ENCODE results near the gene ELL2.
A peak's percentile ranks its signal among the peaks of the same experiment; 100 is the strongest.

Gene ELL2

DNA sequence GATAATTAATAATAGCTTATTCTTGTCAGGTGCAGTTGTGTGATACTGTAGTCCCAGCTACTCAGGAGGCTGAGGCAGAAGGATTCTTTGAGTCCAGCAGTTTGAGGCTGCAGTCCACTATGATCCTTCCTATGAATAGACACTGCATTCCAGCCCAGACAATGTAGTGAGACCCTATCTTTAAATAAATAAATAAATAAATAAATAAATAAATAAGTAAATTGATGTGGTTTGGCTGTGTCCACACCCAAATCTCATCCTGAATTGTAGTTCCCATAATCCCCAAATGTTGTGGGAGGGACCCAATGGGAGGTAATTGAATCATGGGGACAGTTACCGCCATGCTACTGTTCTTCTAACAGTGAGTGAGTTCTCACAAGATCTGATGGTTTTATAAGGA lies 5.6 kb upstream of the ELL2 start:
- ATAC-seq (no peak), DNase-seq (no peak)
- Mint-ChIP-seq H3K27me3 (no peaks in the 10 kb centered on the region), H3K9me3 (no peaks in the 10 kb centered on the region), H3K27ac (no peak overlapping the region), H3K4me3 (no peak overlapping the region), H3K4me1 (peaks cover 24% of the 10 kb centered on the region), H3K36me3 (ENCODE audit: low read depth) (no peaks in the 10 kb centered on the region)

DNA sequence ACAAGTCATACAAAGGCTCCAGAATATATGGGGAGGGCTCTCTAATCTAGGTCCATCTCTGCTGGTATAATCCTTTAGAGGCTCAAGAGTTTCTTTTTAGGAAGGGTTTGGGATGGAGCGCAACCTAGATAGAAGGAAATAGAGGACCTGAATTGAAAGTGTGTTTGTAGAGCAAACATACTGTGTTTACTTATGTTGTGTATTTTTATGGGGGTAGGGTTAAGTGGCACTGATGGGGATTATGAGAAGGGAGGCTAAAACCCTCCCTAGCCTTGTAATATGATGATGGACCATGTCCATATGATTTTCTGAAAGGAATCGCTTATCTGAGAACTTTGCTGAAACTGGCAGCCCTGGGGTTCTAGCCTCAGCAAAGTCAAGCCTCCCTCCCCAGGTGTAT lies 4.4 kb upstream of the ELL2 start:
- Mint-ChIP-seq H3K4me1 (peaks cover 28% of the 10 kb centered on the region), H3K27me3 (no peaks in the 10 kb centered on the region), H3K4me3 (no peak overlapping the region), H3K9me3 (no peaks in the 10 kb centered on the region), H3K36me3 (ENCODE audit: low read depth) (peaks cover under 1% of the 10 kb centered on the region), H3K27ac (no peak overlapping the region)
- ATAC-seq (no peak), DNase-seq (no peak)

DNA sequence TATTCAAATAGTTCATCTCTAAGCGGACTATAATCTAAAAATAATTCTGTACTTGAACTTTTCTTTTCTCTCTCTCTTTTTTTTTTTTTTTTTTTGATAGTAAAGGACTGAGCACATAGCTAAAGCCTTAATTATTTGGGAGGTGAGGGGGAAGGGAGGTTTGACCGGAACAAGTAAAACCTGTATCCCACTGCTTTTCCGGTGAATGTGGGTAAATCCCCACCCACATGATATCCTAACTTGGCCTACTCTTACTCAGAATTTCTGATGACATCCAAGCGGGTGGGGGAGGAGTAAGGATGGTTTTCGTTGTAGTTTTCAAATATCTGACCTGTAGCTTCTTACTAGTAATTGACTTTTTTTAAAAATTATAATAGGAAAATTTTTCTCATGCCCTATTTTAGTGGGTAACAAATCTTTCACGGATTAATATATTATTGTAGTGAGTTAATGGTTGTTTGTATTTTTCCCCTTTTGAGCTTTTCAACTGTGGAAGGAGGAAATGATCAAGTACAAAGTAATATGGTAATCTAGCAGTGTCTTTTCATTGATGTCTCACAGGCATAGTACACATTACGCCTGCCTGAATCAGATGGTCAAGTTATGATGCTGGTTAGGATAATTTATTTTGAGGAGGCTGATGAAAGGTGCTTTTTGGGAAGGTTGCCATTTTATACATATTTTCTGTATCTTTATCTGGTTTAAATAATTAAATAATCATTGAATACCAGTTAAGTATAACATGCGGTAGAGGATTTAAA lies 2.2 kb upstream of the ELL2 start:
- H3K4me1 Mint-ChIP-seq, result peaks cover 44% of the 10 kb centered on the region
- peaks cover 17% of the 10 kb centered on the region for H3K36me3 Mint-ChIP-seq (ENCODE audit: low read depth)
- H3K27ac Mint-ChIP-seq, result peak overlapping the region; percentile 61
- peak; percentile 26 for DNase-seq
- no peak for ATAC-seq
- H3K27me3 Mint-ChIP-seq, result no peaks in the 10 kb centered on the region
- peak overlapping the region; percentile 13 for H3K4me3 Mint-ChIP-seq
- no peaks in the 10 kb centered on the region for H3K9me3 Mint-ChIP-seq

DNA sequence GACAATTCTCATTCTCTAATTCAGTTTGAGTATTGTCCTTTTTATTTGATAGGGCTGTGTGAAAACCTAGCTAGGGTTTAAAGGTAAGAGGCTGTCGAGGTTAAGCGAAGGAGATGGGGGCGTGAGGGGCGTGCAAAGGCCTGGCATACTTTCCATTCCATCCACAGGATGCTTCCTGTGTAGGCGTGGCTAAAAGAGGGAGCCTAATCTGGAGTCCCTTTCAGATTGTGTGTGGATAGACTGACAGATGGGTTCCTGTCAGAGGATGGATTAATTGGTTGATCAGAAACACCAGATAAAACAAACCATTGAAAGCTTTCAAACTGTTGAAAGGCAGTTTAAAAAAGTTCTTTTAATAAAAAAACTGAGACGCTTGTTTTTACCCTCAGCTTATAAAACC lies 1.1 kb upstream of the ELL2 start:
- peak; percentile 27 for DNase-seq
- Mint-ChIP-seq H3K27ac (peak overlapping the region; percentile 98), H3K27me3 (no peaks in the 10 kb centered on the region), H3K4me3 (peak overlapping the region; percentile 97), H3K9me3 (no peaks in the 10 kb centered on the region), H3K4me1 (peaks cover 52% of the 10 kb centered on the region), H3K36me3 (ENCODE audit: low read depth) (peaks cover 24% of the 10 kb centered on the region)
- no peak for ATAC-seq

DNA sequence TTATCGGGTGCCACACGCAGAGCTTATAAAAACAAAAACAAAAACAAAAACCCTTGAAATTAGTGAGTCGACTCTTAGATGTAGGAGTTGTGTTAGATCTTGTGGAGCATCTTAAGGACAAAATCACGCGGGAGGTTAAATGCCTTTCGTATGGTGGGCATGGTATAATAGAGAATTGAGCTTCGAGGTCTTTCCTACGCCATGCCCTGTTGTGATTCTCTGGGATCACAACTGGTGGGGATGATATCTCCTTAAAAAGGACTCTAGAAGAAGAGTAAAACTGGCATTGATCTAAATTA lies 773 bp upstream of the ELL2 start:
- Mint-ChIP-seq H3K9me3 (no peaks in the 10 kb centered on the region), H3K36me3 (ENCODE audit: low read depth) (peaks cover 24% of the 10 kb centered on the region), H3K27ac (peak overlapping the region; percentile 98), H3K27me3 (no peaks in the 10 kb centered on the region), H3K4me1 (peaks cover 56% of the 10 kb centered on the region), H3K4me3 (peak overlapping the region; percentile 97)
- DNase-seq (no peak), ATAC-seq (no peak)

DNA sequence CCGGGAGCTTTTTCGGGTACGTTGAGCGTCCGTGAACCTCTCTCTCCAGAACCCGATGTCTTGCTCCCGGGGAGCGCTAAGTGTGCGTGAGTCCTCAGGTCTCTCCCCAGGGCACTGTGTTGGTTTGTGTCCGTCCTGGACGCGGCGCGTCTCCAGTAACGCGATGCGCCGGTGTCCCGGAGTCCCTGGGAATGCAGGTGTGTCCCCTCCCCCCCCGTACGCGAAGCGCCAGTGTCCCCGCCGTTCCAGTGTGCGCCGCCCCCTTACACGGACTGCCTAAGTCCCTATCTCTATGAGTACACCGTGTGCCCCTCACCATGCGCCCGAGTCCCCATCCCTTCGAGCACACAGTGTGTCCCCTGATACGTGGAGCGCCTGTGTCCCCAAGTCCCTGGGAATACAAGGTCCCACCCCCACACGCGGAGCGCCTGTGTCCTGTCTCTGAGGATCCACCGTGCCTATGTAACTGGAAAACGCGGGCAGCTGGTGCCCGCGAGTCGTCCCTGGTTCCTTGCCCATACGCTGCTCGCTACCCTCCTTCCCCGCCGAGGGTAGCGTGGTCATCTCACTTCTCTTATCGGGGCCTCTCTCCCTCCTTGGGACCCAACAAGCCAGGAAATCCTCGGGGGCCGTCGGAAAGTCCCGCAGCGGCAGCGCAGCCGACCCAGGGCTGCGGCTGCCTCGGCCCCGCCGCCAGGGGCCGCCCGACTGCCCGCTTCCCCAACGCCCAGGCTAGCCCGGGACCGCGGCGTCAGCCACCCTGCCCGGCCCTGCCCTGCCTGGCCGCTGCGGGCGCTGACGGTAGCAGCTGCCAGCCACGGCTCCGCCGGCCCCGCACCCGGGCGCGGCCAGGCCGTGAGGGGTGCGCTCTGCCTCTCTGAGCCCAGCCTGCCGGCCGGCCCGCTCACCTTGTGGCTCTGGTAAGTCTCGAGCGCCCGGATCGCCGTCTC lies 709 bp downstream of the ELL2 start:
- peaks cover 24% of the 10 kb centered on the region for H3K36me3 Mint-ChIP-seq (ENCODE audit: low read depth)
- H3K27ac Mint-ChIP-seq, result peak overlapping the region; percentile 98
- ATAC-seq (peak; percentile 75), DNase-seq (peak; percentile 84)
- H3K9me3 Mint-ChIP-seq, result no peaks in the 10 kb centered on the region
- H3K27me3 Mint-ChIP-seq, result no peaks in the 10 kb centered on the region
- H3K4me1 Mint-ChIP-seq, result peaks cover 67% of the 10 kb centered on the region
- H3K4me3 Mint-ChIP-seq, result peak overlapping the region; percentile 97

DNA sequence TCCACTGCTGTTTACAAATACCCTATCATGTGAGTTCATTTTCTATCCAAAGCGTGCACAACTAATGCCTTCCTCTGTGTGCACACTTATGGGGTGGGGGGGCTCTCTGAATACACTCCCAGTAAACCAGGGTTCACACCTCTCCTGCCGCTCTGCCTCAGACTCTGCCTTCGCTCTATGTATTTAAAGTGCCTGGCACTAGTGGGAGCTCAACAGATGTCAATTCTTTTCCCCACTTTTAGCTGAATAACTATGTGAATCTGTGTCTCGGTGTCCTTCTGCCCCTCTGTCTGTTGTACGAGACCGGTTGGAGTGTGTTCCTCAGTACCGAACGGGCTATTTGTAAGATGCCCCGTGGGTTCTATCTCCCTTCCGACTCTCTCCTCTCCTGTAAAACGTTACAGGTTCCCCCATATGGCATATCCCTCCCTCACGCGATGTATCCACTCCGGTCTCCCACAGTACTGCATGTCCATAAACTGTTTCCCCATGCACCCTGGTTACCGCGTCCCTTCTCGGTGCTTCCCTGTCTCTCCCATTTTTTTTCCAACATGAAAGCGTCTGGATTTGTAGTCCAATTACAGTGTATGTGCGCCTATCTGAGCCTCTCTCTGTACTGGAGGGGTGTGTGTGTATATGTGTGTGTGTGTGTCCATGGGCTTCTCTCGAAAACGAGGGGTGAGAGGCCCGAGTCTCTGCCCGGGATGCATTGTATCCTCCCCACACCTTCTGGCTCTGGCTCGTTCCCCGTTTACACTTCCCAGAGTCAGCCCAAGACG lies 1.6 kb downstream of the ELL2 start:
- peak overlapping the region; percentile 97 for H3K4me3 Mint-ChIP-seq
- H3K27ac Mint-ChIP-seq, result peak overlapping the region; percentile 95
- no peaks in the 10 kb centered on the region for H3K27me3 Mint-ChIP-seq
- ATAC-seq (no peak), DNase-seq (peak; percentile 7)
- H3K4me1 Mint-ChIP-seq, result peaks cover 73% of the 10 kb centered on the region
- H3K9me3 Mint-ChIP-seq, result no peaks in the 10 kb centered on the region
- H3K36me3 Mint-ChIP-seq (ENCODE audit: low read depth), result peaks cover 27% of the 10 kb centered on the region

DNA sequence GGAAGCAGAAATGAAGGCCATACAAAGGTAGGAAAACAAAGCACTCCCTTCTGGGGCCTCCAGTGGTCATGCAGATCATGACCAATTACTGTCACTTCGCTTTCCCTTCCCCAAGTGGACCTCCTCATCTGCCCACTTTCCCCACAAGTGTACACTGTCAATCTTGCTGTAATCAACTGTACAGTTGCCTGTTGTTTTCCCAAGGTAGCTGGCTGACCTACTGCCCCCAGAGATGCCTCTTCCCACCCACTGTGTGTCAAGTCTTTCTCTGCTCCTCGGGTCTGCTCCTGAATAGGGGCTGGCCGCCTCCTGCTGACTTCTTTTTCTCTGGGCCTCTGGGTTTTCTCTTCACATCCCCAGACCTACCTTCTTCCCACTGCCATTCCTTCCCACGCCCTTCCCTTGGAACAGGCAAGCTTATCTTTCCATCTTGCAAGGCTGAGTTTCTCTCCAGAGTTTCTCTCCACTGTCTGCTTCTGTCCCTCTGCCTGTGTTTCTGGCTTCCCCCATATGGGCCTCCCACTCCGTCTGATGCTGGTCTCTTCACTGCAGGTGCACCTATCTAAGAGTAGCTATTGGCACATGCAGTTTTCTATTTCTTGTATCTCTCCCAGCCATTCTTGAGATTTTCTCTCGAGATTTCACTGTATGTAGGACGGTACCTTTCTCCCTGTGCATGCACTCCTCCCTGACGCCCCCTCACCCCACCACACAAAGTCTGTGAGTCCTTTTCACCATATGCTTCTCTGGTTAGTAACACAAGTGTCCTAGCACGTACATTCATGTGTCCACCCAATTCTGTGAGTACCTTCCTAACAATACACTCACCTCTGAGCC lies 2.4 kb downstream of the ELL2 start:
- no peak for ATAC-seq
- no peaks in the 10 kb centered on the region for H3K9me3 Mint-ChIP-seq

DNA sequence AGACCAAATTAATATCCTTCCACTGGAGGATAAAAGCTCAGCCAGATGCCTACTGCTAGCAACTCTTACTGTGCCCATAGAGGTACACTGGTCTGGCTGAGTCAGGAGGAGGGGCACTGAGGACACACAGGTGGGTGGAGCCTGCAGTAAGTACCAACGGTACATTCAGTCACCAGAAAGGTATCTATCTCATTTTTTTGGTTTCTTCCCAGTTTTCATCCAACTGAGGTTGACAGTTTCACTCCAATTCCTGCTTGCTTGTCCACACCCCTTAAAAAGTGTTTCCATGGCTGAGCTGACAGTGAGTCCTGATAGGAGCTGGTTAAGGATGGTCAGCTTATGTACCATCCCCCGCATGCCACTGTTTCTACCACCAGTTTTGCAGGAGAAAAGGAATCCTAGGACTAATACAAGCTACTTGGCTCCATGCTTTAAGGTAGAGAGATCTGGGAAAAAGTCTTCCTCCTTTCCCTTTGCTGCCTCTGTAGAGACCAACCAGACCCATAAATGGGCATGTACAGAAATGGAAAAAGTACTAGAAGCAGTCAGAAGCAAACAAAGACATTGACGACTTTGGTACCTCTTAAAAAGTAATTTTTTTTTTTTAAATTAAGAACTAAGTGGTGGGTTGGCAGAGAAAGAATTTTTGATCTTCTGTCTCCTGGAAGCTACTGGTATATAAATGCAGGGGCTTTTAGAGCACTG lies 3.2 kb downstream of the ELL2 start:
- Mint-ChIP-seq H3K4me3 (peak overlapping the region; percentile 97), H3K9me3 (no peaks in the 10 kb centered on the region), H3K27me3 (no peaks in the 10 kb centered on the region), H3K27ac (no peak overlapping the region), H3K36me3 (ENCODE audit: low read depth) (peaks cover 38% of the 10 kb centered on the region), H3K4me1 (peaks cover 62% of the 10 kb centered on the region)
- DNase-seq, result no peak
- ATAC-seq, result no peak

More for the DNA sequence above, 2.4 kb downstream of the ELL2 start:
- Mint-ChIP-seq H3K36me3 (ENCODE audit: low read depth) (peaks cover 32% of the 10 kb centered on the region), H3K4me1 (peaks cover 70% of the 10 kb centered on the region), H3K27me3 (no peaks in the 10 kb centered on the region), H3K4me3 (peak overlapping the region; percentile 97), H3K27ac (peak overlapping the region; percentile 95)
- DNase-seq, result no peak

DNA sequence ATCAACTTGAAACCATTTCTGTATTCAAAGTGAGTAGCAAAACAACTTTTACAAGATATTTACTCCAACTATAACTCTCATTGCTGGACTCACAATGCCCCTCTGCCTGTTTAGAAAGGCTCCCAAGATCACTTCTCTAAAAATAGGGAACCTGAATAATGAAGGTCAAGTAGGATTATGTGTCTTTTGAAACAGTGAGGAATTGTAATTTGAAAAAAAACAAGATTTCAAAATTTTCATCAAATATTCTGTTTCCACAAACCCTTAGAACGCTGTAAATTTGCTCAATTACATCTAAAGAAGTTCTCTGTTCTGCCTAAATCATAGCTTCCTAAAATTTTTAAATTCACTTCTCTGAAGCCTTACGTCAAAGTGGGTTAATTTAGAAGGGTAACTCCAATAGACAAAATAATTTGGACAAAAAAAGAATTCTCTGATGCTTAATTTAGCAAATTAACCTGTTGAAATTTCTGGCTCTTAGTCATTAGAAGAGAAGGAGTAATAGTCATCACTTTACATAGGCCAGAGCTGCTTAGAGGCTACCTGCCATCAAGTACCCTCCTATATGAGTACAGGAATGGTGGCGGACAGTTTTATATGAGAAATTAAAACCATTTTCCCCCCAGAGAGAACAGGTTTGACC lies 4.0 kb downstream of the ELL2 start:
- Mint-ChIP-seq H3K4me1 (peaks cover 57% of the 10 kb centered on the region), H3K36me3 (ENCODE audit: low read depth) (peaks cover 42% of the 10 kb centered on the region), H3K27ac (no peak overlapping the region), H3K4me3 (peak overlapping the region; percentile 97), H3K27me3 (no peaks in the 10 kb centered on the region), H3K9me3 (no peaks in the 10 kb centered on the region)
- no peak for ATAC-seq
- DNase-seq, result no peak

DNA sequence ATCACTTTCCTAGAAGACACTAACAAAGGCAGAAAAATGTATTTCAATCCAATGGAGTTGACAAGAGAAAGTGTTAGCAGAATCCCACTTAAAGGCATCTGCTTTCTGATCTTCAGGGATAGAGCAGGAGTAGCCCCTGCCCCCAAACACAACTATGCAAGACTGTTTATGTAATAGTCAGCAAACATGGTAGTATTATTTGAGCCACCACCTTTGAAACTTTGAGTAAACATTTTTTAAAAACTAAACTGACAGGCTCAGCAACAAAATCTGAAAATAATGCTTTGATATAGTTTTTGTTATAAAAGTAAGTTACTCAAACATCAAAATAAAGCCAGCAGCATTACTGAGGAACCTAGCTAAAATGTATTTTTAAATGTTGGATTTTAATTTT lies 4.8 kb downstream of the ELL2 start:
- no peak for DNase-seq
- no peak overlapping the region for H3K27ac Mint-ChIP-seq
- no peaks in the 10 kb centered on the region for H3K9me3 Mint-ChIP-seq
- H3K36me3 Mint-ChIP-seq (ENCODE audit: low read depth), result peaks cover 48% of the 10 kb centered on the region
- no peak overlapping the region for H3K4me3 Mint-ChIP-seq
- H3K27me3 Mint-ChIP-seq, result no peaks in the 10 kb centered on the region
- ATAC-seq, result no peak
- peaks cover 50% of the 10 kb centered on the region for H3K4me1 Mint-ChIP-seq

DNA sequence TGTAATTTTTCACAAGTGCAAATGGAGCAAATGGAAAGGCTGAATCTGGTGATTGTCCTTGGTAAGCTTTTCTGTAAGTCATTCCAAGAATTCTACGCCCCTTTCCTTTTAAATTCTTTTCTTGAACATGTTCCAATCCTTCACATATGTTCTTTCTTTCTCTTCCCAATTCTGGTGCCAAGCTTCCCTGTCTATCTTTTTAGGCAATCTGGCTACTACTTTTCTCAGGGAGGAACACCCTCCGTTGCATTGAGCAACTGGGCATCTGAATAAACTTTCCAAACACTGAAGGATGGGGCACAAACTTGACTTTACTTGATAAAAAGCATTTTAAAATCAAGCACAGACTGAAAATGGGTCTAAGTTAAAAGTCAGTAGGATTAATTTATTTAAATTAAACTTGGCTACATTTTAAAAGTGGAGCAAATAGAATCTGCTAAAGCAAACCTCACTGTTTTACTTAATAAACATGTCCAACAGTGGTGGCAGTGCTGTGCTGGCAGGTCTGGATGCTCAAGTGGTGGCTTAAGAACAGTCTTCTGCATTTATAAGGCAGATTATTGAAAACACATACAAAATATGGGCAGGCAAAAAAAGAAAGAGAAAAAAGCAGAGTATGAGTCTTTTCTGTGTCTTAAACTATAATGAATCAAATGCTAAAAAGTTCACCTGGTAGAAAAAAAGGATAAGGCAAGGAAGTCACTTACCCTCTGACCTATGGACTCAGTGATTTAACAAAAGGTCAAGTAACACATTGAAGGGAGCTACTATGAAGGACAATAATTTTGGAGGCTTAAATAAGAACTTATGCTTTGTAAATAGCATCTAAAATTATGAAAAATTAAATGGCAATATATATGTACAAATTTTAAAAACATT lies 5.4 kb downstream of the ELL2 start:
- ATAC-seq, result no peak
- DNase-seq, result no peak
- peaks cover 49% of the 10 kb centered on the region for H3K4me1 Mint-ChIP-seq
- no peak overlapping the region for H3K27ac Mint-ChIP-seq
- H3K36me3 Mint-ChIP-seq (ENCODE audit: low read depth), result peaks cover 55% of the 10 kb centered on the region
- H3K9me3 Mint-ChIP-seq, result no peaks in the 10 kb centered on the region
- H3K4me3 Mint-ChIP-seq, result peak overlapping the region; percentile 16
- H3K27me3 Mint-ChIP-seq, result no peaks in the 10 kb centered on the region
